Psoas muscle (tissue), 8 donors: Measurements from ENCODE around the gene NIM1K. TPM values are rescaled to one million over a fixed set of nuclear protein-coding genes. Genes with fewer than 3 reads are reported as not detected.
"Not testable (repeated sequence)": the region's sequence is repeated elsewhere in the genome, so short reads cannot be mapped to it uniquely, and the experiment has no call there.

Source experiments
- ATAC-seq, 4 donors: fragments of 200-7000 bp; cut with Tn5 transposase; one replicate each; pipeline ENCODE4 v1.9.1; 2020; ENCODE audit warnings: moderate library complexity in 3 of 4, mild to moderate bottlenecking in 2 of 4
- DNase-seq, 2 donors: peaks; one replicate each; pipeline ENCODE4 v3.0.0-alpha.2; 2020
- H3K27ac ChIP-seq: fragments of 200-600 bp; one replicate; pipeline ENCODE4 v1.8.0; 2022
- H3K27me3 ChIP-seq, 3 donors: fragments of 200-600 bp in 1 of 3; one replicate each; pipeline versions ENCODE4 v1.6.1 to v1.8.0; 2013 to 2022; ENCODE audit warnings: low read length in 2 of 3, mild to moderate bottlenecking in 2 of 3, moderate library complexity in 1 of 3; ENCODE audit not compliant: insufficient read depth in 3 of 3
- H3K36me3 ChIP-seq, 2 donors: fragments of 200-600 bp in 1 of 2; one replicate each; pipeline versions ENCODE4 v1.6.1 to v1.8.0; 2013 to 2022; ENCODE audit warnings: low read depth in 1 of 2, mild to moderate bottlenecking in 1 of 2, moderate library complexity in 1 of 2; ENCODE audit not compliant: insufficient read depth in 1 of 2
- H3K4me1 ChIP-seq: fragments of 200-600 bp; one replicate; pipeline ENCODE4 v1.8.0; 2022
- H3K4me3 ChIP-seq: fragments of 200-600 bp; one replicate; pipeline ENCODE4 v1.8.0; 2022; ENCODE audit warnings: mild to moderate bottlenecking
- H3K9me3 ChIP-seq: fragments of 200-600 bp; one replicate; pipeline ENCODE4 v1.8.0; 2022
- WGBS, 3 donors: extraction: QIAGEN DNeasy Blood & Tissue Kit; methylation state at CpG; one replicate each; pipeline versions ENCODE4 v1.1.6 to v1.1.7; 2013; 5-methylcytosine and 5-hydroxymethylcytosine counted together
- intact Hi-C, 2 donors: fragments of 100-400 bp; cut with DNase I; formaldehyde crosslinking; loops; one replicate each; pipeline versions ENCODE4 v1.11.0 to v1.14.2; 2022
- polyA plus RNA-seq, 3 donors: library from polyadenylated mRNA; stranded (reverse); fragments of 200-250 nt; gene quantifications; one replicate each; pipeline ENCODE4 v1.2.3, GENCODE V29; 2013
- total RNA-seq, 4 donors: library from RNA; stranded (reverse); fragmentation: NEBNext Ultra II Directional in 2 of 4; extraction: Animal tissue kit (Norgen Biotek cat#: 25700) in 2 of 4; gene quantifications; one replicate each; pipeline versions ENCODE4 v1.2.1 to v1.2.4, GENCODE V29; 2021 to 2023
- TF ChIP-seq, protein P1 (sequence below): fragments of 200-600 bp; IDR thresholded peaks from one replicate; pipeline ENCODE4 v1.8.0; 2022; ENCODE audit warnings: antibody characterized with exemption
- donor health status: healthy with polysubstance abuse.
- donor health status: DM: no; HTN: no; CAD: no; lungs with moderate emphysema.
- donor health status: Bipolar disorder and iron deficiency.
- donor health status: healthy.
- donor health status: DM: yes; HTN: yes; CAD: no.
- donor health status: DM: no; HTN: no; CAD: no.
- donor health status: DM: no; HTN: no; CAD: no.
- donor health status: DM: yes; HTN: yes; CAD: no.

Gene NIM1K
- total and polyA plus RNA-seq, 7 donors, result 0.10 to 0.25 (median 0.20) TPM; not detected in 1

DNA sequence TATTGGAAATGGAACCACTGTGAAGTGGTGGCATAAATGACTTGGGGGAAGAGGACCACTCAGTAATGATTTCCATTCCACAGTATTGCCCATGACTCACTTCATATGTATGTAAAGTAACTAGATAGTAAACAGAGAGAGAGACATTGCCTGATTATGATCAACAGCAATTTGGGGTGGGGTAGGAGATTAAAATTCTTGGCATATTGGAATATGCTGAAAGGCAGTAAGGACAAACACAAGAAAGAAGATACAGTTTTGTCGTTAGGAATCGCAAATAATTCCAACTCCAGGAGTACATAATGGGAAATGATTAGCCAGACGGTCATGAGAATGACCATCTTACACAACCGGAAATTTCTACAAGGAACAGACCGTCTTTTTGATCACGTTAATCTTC, 122.7 kb downstream of the NIM1K start:
- Histone ChIP-seq H3K4me3 (no peak overlapping the region), H3K27ac (no peak overlapping the region), H3K36me3 (no peaks in the 10 kb centered on the region), H3K4me1 (peaks cover 6% of the 10 kb centered on the region), H3K9me3 (no peaks in the 10 kb centered on the region), H3K27me3 (no peaks in the 10 kb centered on the region)
- WGBS, 3 donors, result 93 to 96% (median 95%) methylated on average over 6 of the region's 6 CpGs
- DNase-seq (no peak), ATAC-seq (no peak)
- TF ChIP-seq, protein P1, sequence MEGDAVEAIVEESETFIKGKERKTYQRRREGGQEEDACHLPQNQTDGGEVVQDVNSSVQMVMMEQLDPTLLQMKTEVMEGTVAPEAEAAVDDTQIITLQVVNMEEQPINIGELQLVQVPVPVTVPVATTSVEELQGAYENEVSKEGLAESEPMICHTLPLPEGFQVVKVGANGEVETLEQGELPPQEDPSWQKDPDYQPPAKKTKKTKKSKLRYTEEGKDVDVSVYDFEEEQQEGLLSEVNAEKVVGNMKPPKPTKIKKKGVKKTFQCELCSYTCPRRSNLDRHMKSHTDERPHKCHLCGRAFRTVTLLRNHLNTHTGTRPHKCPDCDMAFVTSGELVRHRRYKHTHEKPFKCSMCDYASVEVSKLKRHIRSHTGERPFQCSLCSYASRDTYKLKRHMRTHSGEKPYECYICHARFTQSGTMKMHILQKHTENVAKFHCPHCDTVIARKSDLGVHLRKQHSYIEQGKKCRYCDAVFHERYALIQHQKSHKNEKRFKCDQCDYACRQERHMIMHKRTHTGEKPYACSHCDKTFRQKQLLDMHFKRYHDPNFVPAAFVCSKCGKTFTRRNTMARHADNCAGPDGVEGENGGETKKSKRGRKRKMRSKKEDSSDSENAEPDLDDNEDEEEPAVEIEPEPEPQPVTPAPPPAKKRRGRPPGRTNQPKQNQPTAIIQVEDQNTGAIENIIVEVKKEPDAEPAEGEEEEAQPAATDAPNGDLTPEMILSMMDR, result no peak
- intact Hi-C loops, result loop anchor here in 1 of 2 donors (5.0 to 10.0 kb wide), 2 partner anchors 170 to 192 kb away; partner anchors contain the start of genes TMEM267 and ZNF131

DNA sequence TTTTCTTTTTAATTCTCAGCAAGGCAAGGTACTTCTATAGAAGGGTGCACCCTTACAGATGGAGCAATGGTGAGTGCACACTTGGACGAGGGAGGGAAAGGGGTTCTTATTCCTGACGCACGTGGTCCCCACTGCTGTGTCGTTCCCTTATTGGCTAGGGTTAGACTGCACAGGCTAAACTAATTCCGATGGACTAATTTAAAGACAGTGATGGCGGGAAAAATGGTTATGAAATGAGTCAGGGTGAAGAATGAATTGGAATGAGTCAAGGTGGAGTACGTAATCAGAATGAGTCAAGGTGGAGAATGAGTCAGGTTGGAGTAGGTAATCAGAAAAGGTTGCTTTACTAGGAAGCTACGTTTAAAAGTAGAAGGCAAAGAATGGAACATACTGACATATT, 123.2 kb downstream of the NIM1K start:
- no peaks in the 10 kb centered on the region for H3K9me3 ChIP-seq
- H3K27me3 ChIP-seq, result no peaks in the 10 kb centered on the region
- TF ChIP-seq, protein P1, result no peak
- H3K27ac ChIP-seq, result no peak overlapping the region
- WGBS, 3 donors, result 93 to 95% (median 95%) methylated on average over 8 of the region's 8 CpGs
- no peak for DNase-seq
- H3K4me3 ChIP-seq, result no peak overlapping the region
- no peak for ATAC-seq
- no peaks in the 10 kb centered on the region for H3K36me3 ChIP-seq
- peaks cover 6% of the 10 kb centered on the region for H3K4me1 ChIP-seq
- intact Hi-C loops, result loop anchor here in 1 of 2 donors (10.0 kb wide), 1 partner anchor 170 kb away; the partner anchor contains the start of gene TMEM267

DNA sequence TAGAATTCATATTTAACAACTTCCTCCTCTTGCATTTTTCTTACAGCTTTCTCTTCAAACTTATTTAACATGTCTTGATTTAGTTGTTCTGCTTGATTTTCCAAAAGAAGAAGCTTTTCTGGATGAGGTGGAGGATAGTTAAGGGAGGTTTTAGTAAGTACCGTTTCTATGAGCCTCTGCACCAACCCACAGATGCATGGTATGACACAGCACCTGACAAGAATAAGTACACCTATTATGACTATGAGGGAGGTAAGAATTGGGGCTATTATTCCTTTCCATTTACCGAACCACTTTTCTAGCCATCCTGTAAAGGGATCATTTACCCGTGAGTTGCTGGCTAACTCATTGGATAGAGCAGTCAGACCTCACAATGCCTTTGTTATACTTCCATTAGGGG, 123.7 kb downstream of the NIM1K start:
- Histone ChIP-seq H3K27ac (no peak overlapping the region), H3K36me3 (no peaks in the 10 kb centered on the region), H3K9me3 (no peaks in the 10 kb centered on the region), H3K4me1 (peaks cover 6% of the 10 kb centered on the region), H3K27me3 (no peaks in the 10 kb centered on the region), H3K4me3 (no peak overlapping the region)
- intact Hi-C loops, result loop anchor here in 1 of 2 donors (10.0 kb wide), 1 partner anchor 169 kb away; the partner anchor contains the start of gene TMEM267
- WGBS, 3 donors, result 87 to 88% (median 88%) methylated on average over 3 of the region's 3 CpGs
- ATAC-seq, result no peak
- no peak for DNase-seq
- TF ChIP-seq, protein P1, result no peak

DNA sequence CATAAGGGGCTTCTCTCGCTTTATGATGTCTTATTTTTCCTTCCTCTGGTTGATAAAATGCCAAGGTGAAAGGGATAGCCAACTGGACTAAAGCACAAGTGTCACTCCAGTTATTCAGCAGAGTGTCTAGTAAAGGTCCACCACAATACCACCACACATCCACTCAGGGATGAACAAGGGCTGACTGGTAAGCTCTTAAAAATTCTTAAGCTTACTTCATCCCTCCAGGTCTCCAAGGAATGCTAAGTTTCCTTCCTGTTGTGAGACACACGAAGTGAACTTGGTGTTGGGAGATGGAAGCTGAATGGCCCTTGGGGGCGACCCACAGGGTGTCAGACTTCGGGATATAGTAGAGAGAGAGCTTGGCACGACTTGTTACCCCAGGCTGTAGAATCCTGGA, 124.4 kb downstream of the NIM1K start:
- Histone ChIP-seq H3K36me3 (no peaks in the 10 kb centered on the region), H3K27me3 (no peaks in the 10 kb centered on the region), H3K27ac (no peak overlapping the region), H3K4me1 (peaks cover 6% of the 10 kb centered on the region), H3K9me3 (no peaks in the 10 kb centered on the region), H3K4me3 (no peak overlapping the region)
- no peak for ATAC-seq
- TF ChIP-seq, protein P1, result no peak
- 72 to 82% (median 78%) methylated on average over 5 of the region's 5 CpGs for WGBS, 3 donors
- intact Hi-C loops, result loop anchor here in 1 of 2 donors (10.0 kb wide), 1 partner anchor 168 kb away; the partner anchor contains the start of gene TMEM267
- no peak for DNase-seq

DNA sequence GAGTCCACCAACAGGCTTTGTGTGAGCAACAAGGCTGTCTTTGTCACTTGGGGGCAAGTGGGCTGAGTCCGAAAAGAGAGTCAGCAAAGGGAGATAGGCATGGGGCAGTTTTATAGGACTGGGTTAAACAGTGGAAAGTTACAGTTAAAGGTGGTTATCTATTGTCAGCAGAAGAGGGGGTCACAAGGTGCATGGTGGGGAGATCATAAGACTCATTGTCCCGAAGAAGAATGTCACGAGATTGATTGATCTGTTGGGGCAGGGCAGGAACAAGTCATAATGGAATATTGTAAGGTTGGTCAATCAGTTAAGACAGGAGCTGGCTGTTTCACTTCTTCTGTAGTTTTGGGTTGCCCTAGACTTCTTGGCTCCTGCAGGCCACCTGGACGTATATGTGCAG, 128.8 kb downstream of the NIM1K start:
- no peaks in the 10 kb centered on the region for H3K27me3 ChIP-seq
- intact Hi-C loops, result no loop called here
- no peak overlapping the region for H3K27ac ChIP-seq
- no peaks in the 10 kb centered on the region for H3K9me3 ChIP-seq
- DNase-seq (no peak), ATAC-seq (no peak)
- TF ChIP-seq, protein P1, result no peak
- no peak overlapping the region for H3K4me3 ChIP-seq
- no peaks in the 10 kb centered on the region for H3K4me1 ChIP-seq
- WGBS, 3 donors, result 69 to 89% (median 84%) methylated on average over 4 of the region's 4 CpGs
- H3K36me3 ChIP-seq, result no peaks in the 10 kb centered on the region

DNA sequence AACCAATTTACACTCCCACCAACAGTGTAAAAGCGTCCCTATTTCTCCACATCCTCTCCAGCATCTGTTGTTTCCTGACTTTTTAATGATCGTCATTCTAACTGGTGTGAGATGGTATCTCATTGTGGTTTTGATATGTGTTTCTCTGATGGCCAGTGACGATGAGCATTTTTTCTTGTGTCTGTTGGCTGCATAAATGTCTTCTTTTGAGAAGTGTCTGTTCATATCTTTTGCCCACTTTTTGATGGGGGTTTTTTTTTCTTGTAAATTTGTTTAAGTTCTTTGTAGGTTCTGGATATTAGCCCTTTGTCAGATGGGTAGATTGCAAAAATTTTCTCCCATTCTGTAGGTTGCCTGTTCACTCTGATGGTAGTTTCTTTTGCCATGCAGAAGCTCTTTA, 131.5 kb downstream of the NIM1K start:
- H3K9me3 ChIP-seq, ATAC-seq, H3K27ac ChIP-seq, DNase-seq, H3K36me3 ChIP-seq, H3K4me3 ChIP-seq, H3K27me3 ChIP-seq, intact Hi-C loops, H3K4me1 ChIP-seq: not testable (repeated sequence)
- WGBS, 3 donors, result 64 to 91% (median 69%) methylated on average over 3 of the region's 3 CpGs

DNA sequence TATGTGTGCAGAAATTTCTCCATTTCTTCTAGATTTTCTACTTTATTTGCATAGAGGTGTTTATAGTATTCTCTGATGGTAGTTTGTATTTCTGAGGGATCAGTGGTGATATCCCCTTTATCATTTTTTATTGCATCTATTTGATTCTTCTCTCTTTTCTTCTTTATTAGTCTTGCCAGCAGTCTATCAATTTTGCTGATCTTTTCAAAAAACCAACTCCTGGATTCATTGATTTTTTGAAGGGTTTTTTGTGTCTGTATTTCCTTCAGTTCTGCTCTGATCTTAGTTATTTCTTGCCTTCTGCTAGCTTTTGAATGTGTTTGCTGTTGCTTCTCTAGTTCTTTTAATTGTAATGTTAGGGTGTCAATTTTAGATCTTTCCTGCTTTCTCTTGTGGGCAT, 133.6 kb downstream of the NIM1K start:
- ATAC-seq, intact Hi-C loops, H3K4me1 ChIP-seq, H3K4me3 ChIP-seq, H3K36me3 ChIP-seq, H3K9me3 ChIP-seq, DNase-seq, H3K27ac ChIP-seq, H3K27me3 ChIP-seq: not testable (repeated sequence)
